Endothelial cell of umbilical vein (primary cell): Measurements from ENCODE around the gene ANGEL1. TPM values are rescaled to one million over a fixed set of nuclear protein-coding genes. Genes with fewer than 3 reads are reported as not detected.

Experiments
- BruUV-seq: library from RNA; stranded (reverse); fragments of 400-500 nt; replicated peaks from 2 replicates; lab custom pipeline; 2021; lab: Mats Ljungman, UMichigan
- CTCF ChIA-PET: fragments of 300-600, 350-600 bp; sonication (Branson Sonifier 250); formaldehyde crosslinking; loops from one replicate; lab custom pipeline; 2021; ENCODE audit warnings: antibody characterized with exemption, inconsistent platforms; lab: Charles Lee
- POLR2A ChIA-PET: fragments of 300-600, 350-600 bp; sonication (Branson Sonifier 250); formaldehyde crosslinking; loops from one replicate; lab custom pipeline; 2021; ENCODE audit warnings: antibody characterized with exemption, inconsistent platforms; lab: Charles Lee
- DNase-seq: peaks from one replicate; pipeline ENCODE4 v3.0.0-alpha.2; 2011; ENCODE audit warnings: low read depth, low spot score
- FAIRE-seq: peaks from 2 replicates; lab custom pipeline; 2011; peaks lifted over from hg19 to GRCh38; lab: Jason Lieb, UNC
- H2AFZ ChIP-seq: 2 replicates; pipeline ENCODE4 v1.6.0; 2012; ENCODE audit warnings: low read depth, low read length, control low read depth, inconsistent platforms
- H3K27ac ChIP-seq: 2 replicates; pipeline ENCODE4 v1.5.1; 2011; ENCODE audit warnings: low read depth, mild to moderate bottlenecking, control low read depth, low read length, moderate library complexity; ENCODE audit not compliant: insufficient read depth
- H3K27me3 ChIP-seq, 2 experiments: 2 replicates each; pipeline versions ENCODE4 v1.6.0 to v1.6.1; 2011; ENCODE audit warnings: low read length in 2 of 2, mixed read lengths in 1 of 2; ENCODE audit not compliant: control insufficient read depth in 2 of 2, insufficient read depth in 2 of 2
- H3K36me3 ChIP-seq, 2 experiments: 2 replicates in 1 of 2; 3 replicates in 1 of 2; pipeline ENCODE4 v1.5.1; 2011; ENCODE audit warnings: low read length in 2 of 2, mild to moderate bottlenecking in 1 of 2, moderate library complexity in 1 of 2; ENCODE audit not compliant: control insufficient read depth in 2 of 2, insufficient read depth in 2 of 2; ENCODE audit errors: extremely low read depth in 1 of 2
- H3K4me1 ChIP-seq: 3 replicates; pipeline ENCODE4 v1.5.1; 2011; ENCODE audit warnings: mild to moderate bottlenecking, low read length; ENCODE audit not compliant: control insufficient read depth, insufficient read depth; ENCODE audit errors: extremely low read depth
- H3K4me2 ChIP-seq: 2 replicates; pipeline ENCODE4 v1.6.1; 2011; ENCODE audit warnings: low read length, control low read depth, mixed read lengths; ENCODE audit not compliant: insufficient read depth
- H3K4me3 ChIP-seq, 3 experiments: fragments of 200-600 bp in 1 of 3; sonication (generic), shearing (Covaris generic) in 1 of 3; replicated peaks in 1 of 3; 2 replicates each; pipeline ENCODE4 v1.5.1; 2011 to 2016; ENCODE audit warnings: control low read depth in 3 of 3, low read length in 3 of 3, mild to moderate bottlenecking in 2 of 3, inconsistent platforms in 1 of 3, low read depth in 1 of 3, moderate library complexity in 1 of 3; ENCODE audit not compliant: insufficient read depth in 1 of 3
- H3K79me2 ChIP-seq: 2 replicates; pipeline ENCODE4 v1.6.0; 2012; ENCODE audit warnings: low read length, inconsistent platforms; ENCODE audit not compliant: control insufficient read depth, insufficient read depth
- H3K9ac ChIP-seq: replicated peaks from 2 replicates; pipeline ENCODE3; 2011; ENCODE audit warnings: low read length, control low read depth; ENCODE audit not compliant: insufficient read depth; ENCODE audit errors: extremely low read depth
- H3K9me1 ChIP-seq: replicated peaks from 3 replicates; pipeline ENCODE4 v1.6.0; 2011; ENCODE audit warnings: mild to moderate bottlenecking, low read length; ENCODE audit not compliant: control insufficient read depth, insufficient read depth; ENCODE audit errors: extremely low read depth
- H3K9me3 ChIP-seq: replicated peaks from 2 replicates; pipeline ENCODE4 v1.5.1; 2012; ENCODE audit warnings: low read length, inconsistent platforms; ENCODE audit not compliant: control insufficient read depth, insufficient read depth
- H4K20me1 ChIP-seq: replicated peaks from 2 replicates; pipeline ENCODE3; 2011; ENCODE audit warnings: mild to moderate bottlenecking, low read length; ENCODE audit not compliant: control insufficient read depth, insufficient read depth; ENCODE audit errors: extremely low read depth
- JUN ChIP-seq: IDR thresholded peaks from 2 replicates; pipeline ENCODE4 v1.6.1; 2011; ENCODE audit warnings: borderline replicate concordance, low read depth; ENCODE audit not compliant: insufficient read length, insufficient read depth
- MAX ChIP-seq: IDR thresholded peaks from 2 replicates; pipeline ENCODE4 v1.6.1; 2011; ENCODE audit not compliant: insufficient read depth, insufficient read length
- POLR2A ChIP-seq: IDR thresholded peaks from 2 replicates; pipeline ENCODE4 v1.6.1; 2012; ENCODE audit warnings: low read depth, mild to moderate bottlenecking, control low read depth, low read length
- POLR2AphosphoS5 ChIP-seq: IDR thresholded peaks from 2 replicates; pipeline ENCODE4 v1.6.1; 2012; ENCODE audit warnings: low read depth, mild to moderate bottlenecking, control low read depth, low read length, moderate library complexity; ENCODE audit not compliant: insufficient read depth
- dilution Hi-C: fragments of 300-500 bp; cut with MboI; formaldehyde crosslinking; loops from one replicate; pipeline ENCODE4 v1.15.0; 2019; ENCODE audit warnings: low sequenced_read_pairs; ENCODE audit not compliant: extremely low pct_ligation_motif_present
- intact Hi-C: fragments of 100-400 bp; cut with micrococcal nuclease; formaldehyde crosslinking; loops from one replicate; pipeline ENCODE4 v1.10.0; 2022
- polyA plus RNA-seq, 4 experiments: library from polyadenylated mRNA; depleted of rRNA in 3 of 4; stranded (reverse) in 3 of 4; unstranded in 1 of 4; fragments of >200 nt; gene quantifications; 2 replicates each; pipeline versions ENCODE4 v1.2.1 to v1.2.3, GENCODE V29; 2011 to 2012; ENCODE audit warnings: missing spikeins in 1 of 4
- total RNA-seq: library from RNA; stranded (reverse); gene quantifications from 2 replicates; pipeline ENCODE4 v1.2.3, GENCODE V29; 2021
- TF ChIP-seq, protein P1 (sequence below), 2 donors: IDR thresholded peaks; 1 replicate in 1 of 2; 2 replicates in 1 of 2; pipeline ENCODE4 v1.5.1; 2011; ENCODE audit warnings: low read length in 2 of 2, mild to moderate bottlenecking in 2 of 2, moderate library complexity in 2 of 2, control low read depth in 1 of 2, inconsistent platforms in 1 of 2, low read depth in 1 of 2; ENCODE audit not compliant: insufficient read depth in 1 of 2; ENCODE audit errors: extremely low read depth in 1 of 2

The ANGEL1 gene
- total and polyA plus RNA-seq, 2 donors (not counting 3 experiments of a cell fraction or from before 2014, with no cell fraction given) = 14.8 to 22.0 TPM

GRCh38 chr14:76781648-76782051 is 31.0 kb downstream of the ANGEL1 start:
- dilution Hi-C loops (no loop called here), intact Hi-C loops (no loop called here)
- Histone ChIP-seq H3K4me2 (no peak overlapping the region), H3K9ac (no peak overlapping the region), H3K79me2 (no peaks in the 10 kb centered on the region), H4K20me1 (no peaks in the 10 kb centered on the region), H3K4me1 (no peaks in the 10 kb centered on the region), H3K9me1 (no peaks in the 10 kb centered on the region), H3K27ac (no peak overlapping the region), H3K27me3 (no peaks in the 10 kb centered on the region), H3K9me3 (no peaks in the 10 kb centered on the region), H2AFZ (no peak overlapping the region), H3K4me3 (no peak overlapping the region), H3K36me3 (peaks cover 2 to 36% of the 10 kb centered on the region in 2 experiments)
- DNase-seq = no peak
- ChIA-PET POLR2A (no interaction called here), CTCF (interaction anchor here (2.2 to 15.4 kb wide), 3 partner anchors 10 to 68 kb away, joined by 7 to 557 read pairs (median 64); no protein-coding TSS in a partner anchor)
- FAIRE-seq = no peak
- BruUV-seq = no TSS peak
- TF ChIP-seq JUN (no peak), POLR2AphosphoS5 (peak; percentile 8), POLR2A (no peak), MAX (no peak)
- TF ChIP-seq, protein P1, sequence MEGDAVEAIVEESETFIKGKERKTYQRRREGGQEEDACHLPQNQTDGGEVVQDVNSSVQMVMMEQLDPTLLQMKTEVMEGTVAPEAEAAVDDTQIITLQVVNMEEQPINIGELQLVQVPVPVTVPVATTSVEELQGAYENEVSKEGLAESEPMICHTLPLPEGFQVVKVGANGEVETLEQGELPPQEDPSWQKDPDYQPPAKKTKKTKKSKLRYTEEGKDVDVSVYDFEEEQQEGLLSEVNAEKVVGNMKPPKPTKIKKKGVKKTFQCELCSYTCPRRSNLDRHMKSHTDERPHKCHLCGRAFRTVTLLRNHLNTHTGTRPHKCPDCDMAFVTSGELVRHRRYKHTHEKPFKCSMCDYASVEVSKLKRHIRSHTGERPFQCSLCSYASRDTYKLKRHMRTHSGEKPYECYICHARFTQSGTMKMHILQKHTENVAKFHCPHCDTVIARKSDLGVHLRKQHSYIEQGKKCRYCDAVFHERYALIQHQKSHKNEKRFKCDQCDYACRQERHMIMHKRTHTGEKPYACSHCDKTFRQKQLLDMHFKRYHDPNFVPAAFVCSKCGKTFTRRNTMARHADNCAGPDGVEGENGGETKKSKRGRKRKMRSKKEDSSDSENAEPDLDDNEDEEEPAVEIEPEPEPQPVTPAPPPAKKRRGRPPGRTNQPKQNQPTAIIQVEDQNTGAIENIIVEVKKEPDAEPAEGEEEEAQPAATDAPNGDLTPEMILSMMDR (IDR thresholded peaks at IDR 0.05; ENCODE audit: extremely low read depth in 1 of 2, insufficient read depth in 1 of 2, low read depth in 1 of 2, low read length in 2 of 2) = no peak
